ENCODE measurements around the gene TTBK1.

The TTBK1 gene

GRCh38 chr6:43303751-43304331, 60.6 kb downstream of the TTBK1 start:
- no peak overlapping the region for H3K4me3 ChIP-seq (ENCODE audit: low read depth in 1 of 2, low read length in 1 of 2)
- H3K27ac ChIP-seq: no peak overlapping the region
- H3K27me3 ChIP-seq: peaks cover 10% of the 10 kb centered on the region
- H3K4me1 ChIP-seq (ENCODE audit: control insufficient read depth in 1 of 2, insufficient read depth in 1 of 2, low read depth in 1 of 2, low read length in 1 of 2): peaks cover 14 to 15% of the 10 kb centered on the region in 2 experiments
- TF ChIP-seq CTCF (IDR thresholded peaks at IDR 0.05): no peak
- no peaks in the 10 kb centered on the region for H3K9me3 ChIP-seq
- H3K36me3 ChIP-seq: no peaks in the 10 kb centered on the region

DNA sequence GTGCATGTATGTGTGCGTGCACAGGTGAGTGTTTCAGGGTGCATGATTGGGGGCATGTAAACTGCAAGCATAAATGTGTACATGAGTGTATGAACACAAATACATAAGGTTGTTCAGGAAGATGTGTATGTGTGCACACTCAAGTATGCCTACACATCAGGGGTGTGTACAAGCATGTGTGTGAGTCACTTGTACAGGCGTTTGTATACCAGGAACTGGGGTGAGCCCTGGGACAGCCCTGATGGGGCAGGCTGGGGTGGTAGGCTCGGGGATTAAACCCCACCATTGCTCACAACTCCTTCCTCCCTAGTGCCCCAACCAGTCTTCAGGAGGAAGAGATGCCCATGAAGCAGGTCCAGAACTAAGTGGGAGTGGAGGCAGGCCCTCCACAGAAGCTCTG, 61.1 kb downstream of the TTBK1 start:
- Histone ChIP-seq H3K4me1 (ENCODE audit: control insufficient read depth in 1 of 2, insufficient read depth in 1 of 2, low read depth in 1 of 2, low read length in 1 of 2) (peaks cover 19 to 21% of the 10 kb centered on the region in 2 experiments), H3K4me3 (ENCODE audit: low read depth in 1 of 2, low read length in 1 of 2) (no peak overlapping the region), H3K36me3 (no peaks in the 10 kb centered on the region), H3K9me3 (no peaks in the 10 kb centered on the region), H3K27me3 (peaks cover 5% of the 10 kb centered on the region), H3K27ac (no peak overlapping the region)
- TF ChIP-seq CTCF (IDR thresholded peaks at IDR 0.05): no peak

- Histone ChIP-seq H3K4me3 (ENCODE audit: low read depth in 1 of 2, low read length in 1 of 2) (no peak overlapping the region), H3K36me3 (no peaks in the 10 kb centered on the region), H3K9me3 (no peaks in the 10 kb centered on the region), H3K4me1 (ENCODE audit: control insufficient read depth in 1 of 2, insufficient read depth in 1 of 2, low read depth in 1 of 2, low read length in 1 of 2) (peaks cover 24 to 26% of the 10 kb centered on the region in 2 experiments), H3K27ac (no peak overlapping the region), H3K27me3 (no peaks in the 10 kb centered on the region)
- no peak for TF ChIP-seq CTCF (IDR thresholded peaks at IDR 0.05)
These were observed 61.6 kb downstream of the TTBK1 start for GRCh38 chr6:43304882-43305281.

DNA sequence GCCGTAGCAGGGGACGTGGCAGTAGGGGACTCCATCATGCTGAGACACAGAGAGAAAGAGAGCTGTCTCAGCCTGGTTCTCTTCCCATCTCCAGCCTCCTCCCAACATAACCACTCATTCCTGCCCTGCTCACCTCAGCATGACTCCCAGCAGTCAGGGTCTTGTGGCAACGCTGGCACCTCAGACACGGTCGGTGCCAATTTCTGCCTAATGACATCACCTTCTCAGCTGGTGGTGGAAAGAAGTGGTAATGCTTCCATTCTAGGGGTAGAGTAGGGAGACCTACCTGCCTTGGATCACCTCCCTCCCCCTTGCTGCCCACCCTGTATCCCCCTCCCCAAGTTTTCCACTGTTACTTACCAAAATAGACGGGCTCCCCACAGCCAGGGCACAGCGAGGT, 62.8 kb downstream of the TTBK1 start:
- no peaks in the 10 kb centered on the region for H3K36me3 ChIP-seq
- no peak for TF ChIP-seq CTCF (IDR thresholded peaks at IDR 0.05)
- no peak overlapping the region for H3K27ac ChIP-seq
- no peak overlapping the region for H3K4me3 ChIP-seq (ENCODE audit: low read depth in 1 of 2, low read length in 1 of 2)
- H3K27me3 ChIP-seq: no peaks in the 10 kb centered on the region
- peaks cover 36 to 38% of the 10 kb centered on the region in 2 experiments for H3K4me1 ChIP-seq (ENCODE audit: control insufficient read depth in 1 of 2, insufficient read depth in 1 of 2, low read depth in 1 of 2, low read length in 1 of 2)
- H3K9me3 ChIP-seq: no peaks in the 10 kb centered on the region

DNA sequence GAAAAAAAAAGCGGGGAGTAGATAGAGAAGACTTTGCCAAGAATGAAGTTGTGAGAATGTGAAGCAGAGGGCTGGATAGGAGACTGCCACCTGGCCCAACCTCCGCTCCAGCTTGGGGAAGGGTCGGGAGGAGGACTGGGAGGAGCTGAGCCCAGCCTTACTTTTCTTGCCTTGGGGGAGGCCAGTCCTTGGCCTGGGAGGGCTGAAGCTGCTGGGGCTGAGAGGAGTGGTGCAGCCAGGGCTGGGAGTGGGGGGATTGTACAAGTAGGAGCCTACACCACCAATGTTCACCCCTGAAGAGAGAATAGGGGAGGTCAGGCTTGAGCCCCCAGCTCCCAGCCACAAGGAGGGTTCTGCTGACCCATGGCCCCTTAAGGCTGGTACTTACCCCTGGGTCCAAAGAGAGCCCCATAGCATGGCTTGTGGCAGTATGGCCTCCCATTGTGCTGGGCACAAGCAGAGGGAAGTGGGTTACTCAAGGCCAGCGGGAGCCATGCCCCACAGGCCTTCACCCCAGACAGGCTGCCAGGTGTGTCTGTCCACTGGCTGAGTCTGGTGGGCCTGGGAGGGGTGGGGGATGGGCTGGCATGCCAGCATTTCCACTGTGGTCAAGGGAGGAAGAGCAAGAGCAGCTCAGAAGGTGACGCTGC, 64.3 kb downstream of the TTBK1 start:
- TF ChIP-seq CTCF (IDR thresholded peaks at IDR 0.05): no peak
- H3K27me3 ChIP-seq: no peaks in the 10 kb centered on the region
- no peak overlapping the region for H3K27ac ChIP-seq
- H3K36me3 ChIP-seq: no peaks in the 10 kb centered on the region
- no peak overlapping the region for H3K4me3 ChIP-seq (ENCODE audit: low read depth in 1 of 2, low read length in 1 of 2)
- no peaks in the 10 kb centered on the region for H3K9me3 ChIP-seq
- peaks cover 51 to 53% of the 10 kb centered on the region in 2 experiments for H3K4me1 ChIP-seq (ENCODE audit: control insufficient read depth in 1 of 2, insufficient read depth in 1 of 2, low read depth in 1 of 2, low read length in 1 of 2)

Data from neutrophil (primary cell).